OCI-LY7 (cell line): Measurements from ENCODE around the gene DOCK9. TPM values are rescaled to one million over a fixed set of nuclear protein-coding genes. Genes with fewer than 3 reads are reported as not detected.

Experiments
- BruUV-seq: library from RNA; stranded (reverse); fragments of 400-500 nt; replicated peaks from 2 replicates; lab custom pipeline; 2021; lab: Mats Ljungman, UMichigan
- CTCF ChIA-PET: fragments of 300-600 bp; sonication (Branson Sonifier 250); formaldehyde crosslinking; loops from one replicate; lab custom pipeline; 2022; ENCODE audit warnings: antibody characterized with exemption; ENCODE audit not compliant: unreplicated experiment; lab: Charles Lee
- POLR2A ChIA-PET: fragments of 300-600 bp; sonication (Branson Sonifier 250); formaldehyde crosslinking; loops from one replicate; lab custom pipeline; 2022; ENCODE audit warnings: antibody characterized with exemption; lab: Charles Lee
- DNase-seq: peaks from one replicate; pipeline ENCODE4 v3.0.0-alpha.2; 2015; ENCODE audit warnings: low spot score
- H2AFZ ChIP-seq: fragments of 200-600 bp; sonication (generic), shearing (Covaris generic); 2 replicates; pipeline ENCODE4 v1.6.1; 2014; ENCODE audit warnings: mild to moderate bottlenecking, antibody characterized with exemption, low read length, moderate library complexity
- H3K27ac ChIP-seq: fragments of 200-600 bp; sonication (generic); 2 replicates; pipeline ENCODE4 v1.5.1; 2014; ENCODE audit warnings: mixed run types, low read depth, mild to moderate bottlenecking, moderate library complexity, low read length, inconsistent platforms; ENCODE audit not compliant: poor library complexity, severe bottlenecking
- H3K36me3 ChIP-seq: fragments of 200-600 bp; sonication (generic); 2 replicates; pipeline ENCODE4 v1.6.1; 2014; ENCODE audit warnings: mild to moderate bottlenecking, antibody characterized with exemption, low read length, moderate library complexity, mixed read lengths; ENCODE audit not compliant: insufficient read depth
- H3K4me1 ChIP-seq: fragments of 200-600 bp; sonication (generic); 2 replicates; pipeline ENCODE4 v1.5.1; 2014; ENCODE audit warnings: mild to moderate bottlenecking, low read length; ENCODE audit not compliant: insufficient read depth, poor library complexity, severe bottlenecking
- H3K4me2 ChIP-seq: fragments of 200-600 bp; sonication (generic); 2 replicates; pipeline ENCODE4 v1.6.1; 2014; ENCODE audit warnings: mild to moderate bottlenecking, low read length
- H3K4me3 ChIP-seq: fragments of 200-600 bp; sonication (generic); 2 replicates; pipeline ENCODE4 v1.5.1; 2014; ENCODE audit warnings: mild to moderate bottlenecking, low read depth, low read length; ENCODE audit not compliant: poor library complexity, severe bottlenecking
- H3K79me2 ChIP-seq: fragments of 200-600 bp; sonication (generic); 2 replicates; pipeline ENCODE4 v1.6.1; 2016; ENCODE audit warnings: low read depth, mild to moderate bottlenecking, low read length, moderate library complexity, mixed read lengths; ENCODE audit not compliant: insufficient read depth
- H3K9me2 ChIP-seq: fragments of 200-600 bp; sonication (generic); 2 replicates; pipeline ENCODE4 v1.6.1; 2016; ENCODE audit warnings: mild to moderate bottlenecking, low read length, mixed read lengths; ENCODE audit not compliant: insufficient read depth
- H3K9me3 ChIP-seq: fragments of 200-600 bp; sonication (generic); 2 replicates; pipeline ENCODE4 v1.6.1; 2014; ENCODE audit warnings: mild to moderate bottlenecking, mixed run types, low read length, mixed read lengths
- H4K20me1 ChIP-seq: fragments of 200-600 bp; sonication (generic); 2 replicates; pipeline ENCODE4 v1.6.1; 2014; ENCODE audit warnings: mild to moderate bottlenecking, antibody characterized with exemption, low read length, moderate library complexity, mixed read lengths; ENCODE audit not compliant: insufficient read depth
- EZH2phosphoT487 ChIP-seq: fragments of 200-600 bp; sonication (generic); IDR thresholded peaks from 2 replicates; pipeline ENCODE4 v1.6.1; 2018; ENCODE audit warnings: low read depth, borderline replicate concordance, mild to moderate bottlenecking, mixed run types, antibody characterized with exemption, low read length, moderate library complexity, mixed read lengths
- intact Hi-C: fragments of 100-400 bp; cut with micrococcal nuclease; formaldehyde crosslinking; loops from one replicate; pipeline ENCODE4 v1.10.0; 2022; ENCODE audit not compliant: unreplicated experiment
- total RNA-seq, 2 experiments: library from RNA; depleted of rRNA in 1 of 2; stranded (reverse); fragments of >200 nt in 1 of 2; shearing (Covaris generic) in 1 of 2; gene quantifications; 2 replicates each; pipeline ENCODE4 v1.2.3, GENCODE V29; 2014 to 2022
- TF ChIP-seq, protein P1 (sequence below): fragments of 200-600 bp; sonication (generic); conservative IDR thresholded peaks from 2 replicates; pipeline ENCODE4 v1.5.1; 2014; ENCODE audit warnings: mild to moderate bottlenecking, antibody characterized with exemption, low read length, moderate library complexity, mixed read lengths

The DOCK9 gene
- total RNA-seq, 2 experiments from 2014 or later: 24.0 to 28.0 TPM

- ChIA-PET POLR2A (no interaction called here), CTCF (no interaction called here)
- H2AFZ ChIP-seq: no peak overlapping the region
Observed at GRCh38 chr13:98768522-98768921, 209.3 kb downstream of the DOCK9 start.

GRCh38 chr13:98766697-98767096, 211.2 kb downstream of the DOCK9 start:
- no peak overlapping the region for H3K4me2 ChIP-seq
- DNase-seq: no peak
- no peaks in the 10 kb centered on the region for H3K4me1 ChIP-seq
- intact Hi-C loops: no loop called here
- TF ChIP-seq, protein P1, sequence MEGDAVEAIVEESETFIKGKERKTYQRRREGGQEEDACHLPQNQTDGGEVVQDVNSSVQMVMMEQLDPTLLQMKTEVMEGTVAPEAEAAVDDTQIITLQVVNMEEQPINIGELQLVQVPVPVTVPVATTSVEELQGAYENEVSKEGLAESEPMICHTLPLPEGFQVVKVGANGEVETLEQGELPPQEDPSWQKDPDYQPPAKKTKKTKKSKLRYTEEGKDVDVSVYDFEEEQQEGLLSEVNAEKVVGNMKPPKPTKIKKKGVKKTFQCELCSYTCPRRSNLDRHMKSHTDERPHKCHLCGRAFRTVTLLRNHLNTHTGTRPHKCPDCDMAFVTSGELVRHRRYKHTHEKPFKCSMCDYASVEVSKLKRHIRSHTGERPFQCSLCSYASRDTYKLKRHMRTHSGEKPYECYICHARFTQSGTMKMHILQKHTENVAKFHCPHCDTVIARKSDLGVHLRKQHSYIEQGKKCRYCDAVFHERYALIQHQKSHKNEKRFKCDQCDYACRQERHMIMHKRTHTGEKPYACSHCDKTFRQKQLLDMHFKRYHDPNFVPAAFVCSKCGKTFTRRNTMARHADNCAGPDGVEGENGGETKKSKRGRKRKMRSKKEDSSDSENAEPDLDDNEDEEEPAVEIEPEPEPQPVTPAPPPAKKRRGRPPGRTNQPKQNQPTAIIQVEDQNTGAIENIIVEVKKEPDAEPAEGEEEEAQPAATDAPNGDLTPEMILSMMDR: no peak
- no peak for TF ChIP-seq EZH2phosphoT487
- H3K9me2 ChIP-seq: no peaks in the 10 kb centered on the region
- no TSS peak for BruUV-seq
- no peaks in the 10 kb centered on the region for H4K20me1 ChIP-seq
- ChIA-PET POLR2A (no interaction called here), CTCF (no interaction called here)
- no peak overlapping the region for H3K27ac ChIP-seq
- no peak overlapping the region for H2AFZ ChIP-seq
- H3K36me3 ChIP-seq: no peaks in the 10 kb centered on the region
- H3K79me2 ChIP-seq: no peaks in the 10 kb centered on the region
- no peak overlapping the region for H3K4me3 ChIP-seq
- no peaks in the 10 kb centered on the region for H3K9me3 ChIP-seq

More at GRCh38 chr13:98768522-98768921, 209.3 kb downstream of the DOCK9 start:
- Histone ChIP-seq H3K79me2 (no peaks in the 10 kb centered on the region), H3K9me3 (no peaks in the 10 kb centered on the region), H4K20me1 (no peaks in the 10 kb centered on the region), H3K36me3 (no peaks in the 10 kb centered on the region), H3K4me1 (no peaks in the 10 kb centered on the region), H3K4me3 (no peak overlapping the region), H3K9me2 (no peaks in the 10 kb centered on the region), H3K4me2 (no peak overlapping the region), H3K27ac (no peak overlapping the region)
- no peak for DNase-seq
- TF ChIP-seq, protein P1: no peak
- TF ChIP-seq EZH2phosphoT487: no peak
- no TSS peak for BruUV-seq
- intact Hi-C loops: no loop called here

DNA sequence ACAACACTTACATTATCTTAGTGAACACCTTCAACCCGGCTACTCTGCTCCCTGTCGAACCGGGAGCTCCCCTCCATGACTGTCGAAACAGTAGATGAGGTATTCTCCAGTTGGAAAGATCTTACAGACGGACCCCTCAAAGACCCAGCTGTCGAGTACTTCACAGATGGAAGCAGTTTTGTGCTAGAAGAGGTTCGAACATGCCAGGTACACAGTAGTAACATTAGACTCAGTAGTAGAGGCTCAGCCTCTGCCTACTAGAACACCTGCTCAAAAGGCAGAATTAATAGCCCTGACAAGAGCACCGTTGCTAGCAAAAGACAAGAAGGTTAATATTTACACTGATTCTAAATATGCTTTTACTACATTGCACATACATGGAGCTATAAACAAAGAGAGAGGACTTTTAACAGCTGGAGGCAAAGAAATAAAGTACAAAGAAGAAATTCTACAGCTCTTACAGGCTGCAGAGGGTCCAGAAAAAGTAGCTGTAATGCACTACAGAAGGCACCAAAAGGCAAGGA, 211.8 kb downstream of the DOCK9 start:
- no peak overlapping the region for H3K4me2 ChIP-seq
- TF ChIP-seq, protein P1: no peak
- TF ChIP-seq EZH2phosphoT487: no peak
- no peaks in the 10 kb centered on the region for H3K9me3 ChIP-seq
- no peaks in the 10 kb centered on the region for H3K4me1 ChIP-seq
- DNase-seq: no peak
- BruUV-seq: no TSS peak
- intact Hi-C loops: no loop called here
- CTCF ChIA-PET: interaction anchor here (0.6 kb wide), 1 partner anchor 36 kb away, joined by 3 read pairs; no protein-coding TSS in a partner anchor
- H3K79me2 ChIP-seq: no peaks in the 10 kb centered on the region
- H3K9me2 ChIP-seq: no peaks in the 10 kb centered on the region
- no peak overlapping the region for H3K4me3 ChIP-seq
- H3K27ac ChIP-seq: no peak overlapping the region
- no peaks in the 10 kb centered on the region for H3K36me3 ChIP-seq
- POLR2A ChIA-PET: no interaction called here
- no peak overlapping the region for H2AFZ ChIP-seq
- no peaks in the 10 kb centered on the region for H4K20me1 ChIP-seq
